Heart right ventricle (tissue), 16 donors: ENCODE results near the gene PAX5. TPM values are rescaled to one million over a fixed set of nuclear protein-coding genes. Genes with fewer than 3 reads are reported as not detected.

Source experiments
- ATAC-seq, 8 donors: fragments of 200-7000 bp; cut with Tn5 transposase; one replicate each; pipeline ENCODE4 v1.9.1; 2020; ENCODE audit warnings: mild to moderate bottlenecking in 8 of 8, moderate library complexity in 8 of 8, moderate number of reproducible peaks in 1 of 8
- DNase-seq, 2 donors: peaks; one replicate each; pipeline ENCODE4 v3.0.0-alpha.2; 2020
- H3K27ac ChIP-seq, 10 donors: fragments of 200-600 bp; sonication (generic) in 2 of 10; one replicate each; pipeline versions ENCODE4 v1.5.0 to v1.8.0; 2020 to 2022; ENCODE audit warnings: mild to moderate bottlenecking in 3 of 10
- H3K27me3 ChIP-seq, 7 donors: fragments of 200-600 bp; one replicate each; pipeline ENCODE4 v1.8.0; 2021 to 2022; ENCODE audit warnings: mild to moderate bottlenecking in 2 of 7
- H3K36me3 ChIP-seq, 9 donors: fragments of 200-600 bp; sonication (generic) in 1 of 9; one replicate each; pipeline versions ENCODE4 v1.5.0 to v1.8.0; 2020 to 2022; ENCODE audit warnings: mild to moderate bottlenecking in 2 of 9
- H3K4me1 ChIP-seq, 9 donors: fragments of 200-600 bp; sonication (generic) in 1 of 9; one replicate each; pipeline versions ENCODE4 v1.5.0 to v1.8.0; 2020 to 2022; ENCODE audit warnings: mild to moderate bottlenecking in 4 of 9
- H3K4me3 ChIP-seq, 10 donors: fragments of 200-600 bp; sonication (generic) in 2 of 10; one replicate each; pipeline versions ENCODE4 v1.5.0 to v1.8.0; 2020 to 2022; ENCODE audit warnings: mild to moderate bottlenecking in 7 of 10, moderate library complexity in 2 of 10
- H3K9me3 ChIP-seq, 11 donors: fragments of 200-600 bp in 10 of 11; sonication (generic) in 2 of 11; one replicate each; pipeline versions ENCODE4 v1.5.0 to v1.8.0; 2013 to 2022; ENCODE audit warnings: mild to moderate bottlenecking in 2 of 11, control low read depth in 1 of 11, moderate library complexity in 1 of 11
- CTCF ChIP-seq, 9 donors: fragments of 200-600 bp; sonication (generic) in 2 of 9; IDR thresholded peaks; one replicate each; pipeline versions ENCODE4 v1.5.0 to v1.8.0; 2021 to 2022; ENCODE audit warnings: antibody characterized with exemption in 9 of 9, mild to moderate bottlenecking in 5 of 9, moderate library complexity in 1 of 9
- WGBS, 2 donors: extraction: QIAGEN DNeasy Blood & Tissue Kit; methylation state at CpG; one replicate each; pipeline ENCODE4 v1.1.7; 2013; ENCODE audit warnings: inconsistent platforms in 1 of 2; 5-methylcytosine and 5-hydroxymethylcytosine counted together
- intact Hi-C, 10 donors: fragments of 100-400 bp; cut with DNase I; formaldehyde crosslinking; loops; one replicate each; pipeline versions ENCODE4 v1.11.1 to v1.14.2; 2022
- polyA plus RNA-seq, 2 donors: library from polyadenylated mRNA; stranded (reverse); fragments of 200-250 nt; gene quantifications; one replicate each; pipeline ENCODE4 v1.2.3, GENCODE V29; 2013
- total RNA-seq, 10 donors: library from RNA; stranded (reverse); fragmentation: NEBNext Ultra II Directional in 3 of 10; extraction: Animal tissue kit (Norgen Biotek cat#: 25700) in 3 of 10; gene quantifications; one replicate each; pipeline versions ENCODE4 v1.2.1 to v1.2.4, GENCODE V29; 2021 to 2023
- donor health status: Arrhythmogenic right ventricular cardiomyopathy.
- donor health status: ischemic (EF 13 %, LVEDD 7.1; RV severe dilation, severe dysfunction).
- donor health status: healthy with polysubstance abuse.
- donor health status: DM: no; HTN: yes; CAD: no.
- donor health status: DM: no; HTN: no; CAD: no.
- donor health status: ischemic (EF 25% LVEDD 6.9; RV normal size, moderate dysfunction).
- donor health status: ischemic (EF 25% LVEDD 5.7; RV mildly dilated, moderate dysfunction).
- donor health status: healthy.
- donor health status: DM: yes; HTN: yes; CAD: no.
- donor health status: Ischemic cardiomyopathy.
- donor health status: ischemic (EF 35%, LVEDD 5.7; RV mildly dilated, moderate dysfunction).
- donor health status: nonischemic (EF 11% LVEDD 7.7; RV severe dilation, severe dysfunction).
- donor health status: DM: yes; HTN: yes; CAD: no.
- donor health status: PGD.
- donor health status: ischemic (EF 29% LVEDD 5.4; RV normal size, mild dysfunction).
- donor health status: nonischemic (EF 23%, LVEDD 6.1; RV moderate dilation, normal function).

The PAX5 gene
- total and polyA plus RNA-seq, 12 donors = under 0.01 to 0.09 TPM; not detected in 10

GRCh38 chr9:37033141-37033540 is 927 bp downstream of the PAX5 start:
- peaks cover 10 to 62% (median 50%) of the 10 kb centered on the region in 9 donors for H3K4me1 ChIP-seq
- DNase-seq (no peak), ATAC-seq (no peak)
- intact Hi-C loops = no loop called here
- 46 to 52% methylated on average over 6 of the region's 6 CpGs for WGBS, 2 donors
- no peaks in the 10 kb centered on the region for H3K36me3 ChIP-seq
- TF ChIP-seq CTCF (IDR thresholded peaks at IDR 0.05) = no peak
- H3K4me3 ChIP-seq = no peak overlapping the region
- no peaks in the 10 kb centered on the region for H3K9me3 ChIP-seq
- H3K27ac ChIP-seq = no peak overlapping the region
- H3K27me3 ChIP-seq = peaks cover 60 to 100% (median 100%) of the 10 kb centered on the region in 7 donors

GRCh38 chr9:37032713-37033112 is 1.4 kb downstream of the PAX5 start:
- WGBS, 2 donors = 50 to 71% methylated on average over 3 of the region's 3 CpGs
- no peaks in the 10 kb centered on the region for H3K36me3 ChIP-seq
- H3K27ac ChIP-seq = no peak overlapping the region
- peaks cover 56 to 100% (median 100%) of the 10 kb centered on the region in 7 donors for H3K27me3 ChIP-seq
- no peak for TF ChIP-seq CTCF (IDR thresholded peaks at IDR 0.05)
- ATAC-seq (no peak), DNase-seq (no peak)
- no peak overlapping the region for H3K4me3 ChIP-seq
- H3K9me3 ChIP-seq = no peaks in the 10 kb centered on the region
- H3K4me1 ChIP-seq = peaks cover 8 to 62% (median 49%) of the 10 kb centered on the region in 9 donors
- intact Hi-C loops = no loop called here

- 8 to 15% methylated on average over 6 of the region's 6 CpGs for WGBS, 2 donors
- H3K27me3 ChIP-seq = peaks cover 55 to 100% (median 100%) of the 10 kb centered on the region in 7 donors
- no peak overlapping the region for H3K27ac ChIP-seq
- ATAC-seq (no peak), DNase-seq (no peak)
- no peaks in the 10 kb centered on the region for H3K36me3 ChIP-seq
- intact Hi-C loops = no loop called here
- H3K4me1 ChIP-seq = peaks cover 6 to 62% (median 48%) of the 10 kb centered on the region in 9 donors
- no peak for TF ChIP-seq CTCF (IDR thresholded peaks at IDR 0.05)
- no peaks in the 10 kb centered on the region for H3K9me3 ChIP-seq
- H3K4me3 ChIP-seq = no peak overlapping the region
These were observed 2.2 kb downstream of the PAX5 start for GRCh38 chr9:37031902-37032301.

- intact Hi-C loops = no loop called here
- Histone ChIP-seq H3K27ac (no peak overlapping the region), H3K36me3 (no peaks in the 10 kb centered on the region), H3K4me3 (no peak overlapping the region), H3K4me1 (peaks cover 9 to 62% (median 49%) of the 10 kb centered on the region in 9 donors), H3K9me3 (no peaks in the 10 kb centered on the region), H3K27me3 (peaks cover 55 to 100% (median 100%) of the 10 kb centered on the region in 7 donors)
- DNase-seq (no peak), ATAC-seq (no peak)
- whole genome bisulfite sequencing, 2 donors = 18 to 27% methylated on average over 4 of the region's 4 CpGs
- no peak for TF ChIP-seq CTCF (IDR thresholded peaks at IDR 0.05)
These were observed 3.0 kb downstream of the PAX5 start for GRCh38 chr9:37031081-37031480.
